NCI-H2196 (cell line): ENCODE results near the gene PICK1.
"Not testable (repeated sequence)": the region's sequence is repeated elsewhere in the genome, so short reads cannot be mapped to it uniquely, and the experiment has no call there.

Experiments used
- DNase-seq: peaks from one replicate; lab custom pipeline; 2025; ENCODE audit not compliant: unreplicated experiment; lab: John Stamatoyannopoulos, UW

Gene PICK1

GRCh38 chr22:38114484-38115398 lies 57.5 kb downstream of the PICK1 start:
- peak; percentile 65 for DNase-seq

- DNase-seq: no peak
Observed at GRCh38 chr22:38115423-38116205, 58.4 kb downstream of the PICK1 start.

- not testable (repeated sequence) for DNase-seq
Observed at GRCh38 chr22:38117556-38117955, 60.4 kb downstream of the PICK1 start.

GRCh38 chr22:38118182-38118581 lies 61.0 kb downstream of the PICK1 start:
- DNase-seq: no peak

GRCh38 chr22:38118747-38119146 lies 61.5 kb downstream of the PICK1 start:
- not testable (repeated sequence) for DNase-seq

- DNase-seq: no peak
Observed at GRCh38 chr22:38120359-38121110, 63.3 kb downstream of the PICK1 start.

- no peak for DNase-seq
Observed at GRCh38 chr22:38122616-38123015, 65.4 kb downstream of the PICK1 start.

- DNase-seq: no peak
Observed at GRCh38 chr22:38124236-38124974, 67.2 kb downstream of the PICK1 start.

- no peak for DNase-seq
Observed at GRCh38 chr22:38125038-38125610, 67.9 kb downstream of the PICK1 start.
